Ishikawa (cell line): ENCODE measurements around the gene PCBP3.

Experiments
- CEBPB ChIP-seq: IDR thresholded peaks from 2 replicates; pipeline ENCODE4 v1.6.1; 2012
- CREB1 ChIP-seq: IDR thresholded peaks from 2 replicates; pipeline ENCODE4 v1.6.1; 2012; ENCODE audit warnings: low read depth
- EGR1 ChIP-seq: IDR thresholded peaks from 2 replicates; pipeline ENCODE4 v1.6.1; 2012
- EP300 ChIP-seq: IDR thresholded peaks from 2 replicates; pipeline ENCODE4 v1.6.1; 2012; ENCODE audit warnings: borderline replicate concordance
- FOXM1 ChIP-seq: IDR thresholded peaks from 2 replicates; pipeline ENCODE4 v1.6.1; 2012; ENCODE audit warnings: low read depth, borderline replicate concordance
- MAX ChIP-seq: IDR thresholded peaks from 2 replicates; pipeline ENCODE4 v1.6.1; 2012
- NFIC ChIP-seq: IDR thresholded peaks from 2 replicates; pipeline ENCODE4 v1.6.1; 2012
- RAD21 ChIP-seq: IDR thresholded peaks from 2 replicates; pipeline ENCODE4 v1.6.1; 2012; ENCODE audit warnings: low read depth
- TAF1 ChIP-seq: IDR thresholded peaks from 2 replicates; pipeline ENCODE4 v1.6.1; 2012; ENCODE audit warnings: low read depth, mild to moderate bottlenecking
- TCF12 ChIP-seq: IDR thresholded peaks from 2 replicates; pipeline ENCODE4 v1.6.1; 2012; ENCODE audit warnings: low read depth
- TEAD4 ChIP-seq: IDR thresholded peaks from 2 replicates; pipeline ENCODE4 v1.6.1; 2012
- USF1 ChIP-seq: IDR thresholded peaks from 2 replicates; pipeline ENCODE4 v1.6.1; 2012
- YY1 ChIP-seq: IDR thresholded peaks from 2 replicates; pipeline ENCODE4 v1.6.1; 2012; ENCODE audit warnings: low read depth
- ZBTB7A ChIP-seq: IDR thresholded peaks from 2 replicates; pipeline ENCODE4 v1.6.1; 2012; ENCODE audit warnings: low read depth
- TF ChIP-seq, protein P1 (sequence below): IDR thresholded peaks from 2 replicates; pipeline ENCODE4 v1.6.1; 2012; ENCODE audit warnings: low read depth, mild to moderate bottlenecking

Gene PCBP3

DNA sequence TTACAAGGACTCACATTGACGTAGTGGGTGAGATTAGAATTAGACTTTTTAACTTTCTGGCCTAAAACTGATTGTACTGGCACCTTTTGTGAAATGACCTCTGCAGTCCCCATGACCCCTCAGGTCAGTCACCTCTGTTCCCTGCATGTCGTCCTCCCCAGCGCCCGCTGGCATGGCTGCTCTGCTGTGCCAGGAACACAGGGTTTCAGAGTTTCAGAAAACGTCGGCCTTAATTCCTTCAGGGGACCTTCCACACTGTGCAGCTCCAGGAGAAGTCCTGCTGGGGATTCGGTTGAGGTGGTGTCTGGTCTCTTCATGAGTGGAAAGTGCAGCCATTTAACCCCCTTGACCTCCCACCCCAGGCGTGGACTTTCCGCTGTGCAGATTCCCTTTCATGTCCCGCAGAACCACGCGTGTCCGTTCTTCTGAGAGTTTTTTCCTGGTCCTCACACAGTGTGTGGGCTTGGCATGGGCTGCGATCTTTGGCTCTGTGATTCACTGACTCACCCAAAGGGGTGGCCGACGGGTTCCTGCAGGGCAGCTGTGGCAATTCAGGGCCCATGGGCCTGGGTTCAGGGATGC, 179.7 kb downstream of the PCBP3 start:
- TF ChIP-seq FOXM1 (no peak), ZBTB7A (no peak), YY1 (no peak), CEBPB (no peak), RAD21 (no peak), NFIC (no peak), MAX (no peak), TEAD4 (no peak), EP300 (no peak), CREB1 (no peak), TAF1 (no peak)
- TF ChIP-seq, protein P1, sequence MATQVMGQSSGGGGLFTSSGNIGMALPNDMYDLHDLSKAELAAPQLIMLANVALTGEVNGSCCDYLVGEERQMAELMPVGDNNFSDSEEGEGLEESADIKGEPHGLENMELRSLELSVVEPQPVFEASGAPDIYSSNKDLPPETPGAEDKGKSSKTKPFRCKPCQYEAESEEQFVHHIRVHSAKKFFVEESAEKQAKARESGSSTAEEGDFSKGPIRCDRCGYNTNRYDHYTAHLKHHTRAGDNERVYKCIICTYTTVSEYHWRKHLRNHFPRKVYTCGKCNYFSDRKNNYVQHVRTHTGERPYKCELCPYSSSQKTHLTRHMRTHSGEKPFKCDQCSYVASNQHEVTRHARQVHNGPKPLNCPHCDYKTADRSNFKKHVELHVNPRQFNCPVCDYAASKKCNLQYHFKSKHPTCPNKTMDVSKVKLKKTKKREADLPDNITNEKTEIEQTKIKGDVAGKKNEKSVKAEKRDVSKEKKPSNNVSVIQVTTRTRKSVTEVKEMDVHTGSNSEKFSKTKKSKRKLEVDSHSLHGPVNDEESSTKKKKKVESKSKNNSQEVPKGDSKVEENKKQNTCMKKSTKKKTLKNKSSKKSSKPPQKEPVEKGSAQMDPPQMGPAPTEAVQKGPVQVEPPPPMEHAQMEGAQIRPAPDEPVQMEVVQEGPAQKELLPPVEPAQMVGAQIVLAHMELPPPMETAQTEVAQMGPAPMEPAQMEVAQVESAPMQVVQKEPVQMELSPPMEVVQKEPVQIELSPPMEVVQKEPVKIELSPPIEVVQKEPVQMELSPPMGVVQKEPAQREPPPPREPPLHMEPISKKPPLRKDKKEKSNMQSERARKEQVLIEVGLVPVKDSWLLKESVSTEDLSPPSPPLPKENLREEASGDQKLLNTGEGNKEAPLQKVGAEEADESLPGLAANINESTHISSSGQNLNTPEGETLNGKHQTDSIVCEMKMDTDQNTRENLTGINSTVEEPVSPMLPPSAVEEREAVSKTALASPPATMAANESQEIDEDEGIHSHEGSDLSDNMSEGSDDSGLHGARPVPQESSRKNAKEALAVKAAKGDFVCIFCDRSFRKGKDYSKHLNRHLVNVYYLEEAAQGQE = no peak

- TF ChIP-seq TEAD4 (no peak), EGR1 (no peak), CREB1 (no peak), CEBPB (no peak), USF1 (no peak), MAX (no peak), FOXM1 (no peak), RAD21 (no peak), NFIC (no peak), TCF12 (no peak), TAF1 (no peak), ZBTB7A (no peak)
- TF ChIP-seq, protein P1 = no peak
Observed at GRCh38 chr21:45824546-45825215, 181.2 kb downstream of the PCBP3 start.

- TF ChIP-seq TCF12 (no peak), TAF1 (no peak), TEAD4 (no peak), FOXM1 (no peak), EGR1 (no peak), MAX (no peak)
- TF ChIP-seq, protein P1 = no peak
Observed at GRCh38 chr21:45825219-45825618, 181.7 kb downstream of the PCBP3 start.

DNA sequence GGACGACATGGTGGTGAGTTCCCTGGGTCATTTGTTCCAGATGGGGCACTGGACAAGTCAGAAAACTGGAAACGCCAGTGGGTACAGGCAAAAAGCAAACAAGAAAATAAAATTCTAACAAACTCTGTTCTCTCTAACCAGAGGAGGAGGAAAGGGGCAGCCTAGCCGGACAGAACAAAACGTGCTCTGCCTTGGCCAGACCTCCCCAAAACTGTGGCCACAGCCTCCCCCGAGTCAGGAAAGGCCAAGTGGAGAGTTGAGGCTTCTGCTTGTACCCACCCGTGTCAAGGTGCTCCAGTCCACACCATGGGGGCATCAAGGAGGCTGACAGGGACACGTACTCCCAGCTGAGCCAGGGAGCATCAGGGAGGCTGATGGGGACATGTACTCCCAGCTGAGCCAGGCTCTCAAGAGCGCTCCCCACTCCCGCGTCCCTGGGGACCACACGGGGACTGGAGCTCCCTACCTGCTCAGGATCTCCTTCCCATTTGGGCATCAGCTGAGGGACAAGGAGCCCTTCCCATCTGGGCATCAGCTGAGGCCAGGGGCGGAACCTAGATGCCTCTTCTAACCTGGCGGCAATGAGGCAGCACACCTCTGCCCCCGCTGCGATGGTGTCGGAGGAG, 183.3 kb downstream of the PCBP3 start:
- TF ChIP-seq EGR1 (no peak), YY1 (no peak), TCF12 (no peak), FOXM1 (no peak), NFIC (no peak), RAD21 (no peak), TAF1 (no peak), EP300 (no peak), MAX (no peak), USF1 (no peak), CREB1 (no peak), TEAD4 (no peak), ZBTB7A (no peak)
- TF ChIP-seq, protein P1 = no peak
